Subcutaneous preadipocyte (primary cell): Measurements from ENCODE around the gene POLD4. TPM values are rescaled to one million over a fixed set of nuclear protein-coding genes. Genes with fewer than 3 reads are reported as not detected.

ENCODE experiments used
- small RNA-seq: library from RNA; depleted of rRNA; stranded (forward); fragments of <200 nt; gene quantifications from one replicate; pipeline ENCODE3, GENCODE V24; 2012
- total RNA-seq: library from RNA; depleted of rRNA; stranded (reverse); fragments of >200 nt; gene quantifications from 2 replicates; pipeline ENCODE4 v1.2.3, GENCODE V29; 2012

POLD4 gene
- 32.5 and 39.7 TPM in 2 replicates for total RNA-seq

GRCh38 chr11:67353317-67354074 is at the start of gene POLD4:
Gene POLD4 (minus strand): TSS chr11:67353546. CDS start chr11:67353399, 147 bp downstream.

GRCh38 chr11:67401495-67402191 is 48.3 kb upstream of the POLD4 start, which contains the start of gene PPP1CA:
Gene PPP1CA (minus strand): TSS chr11:67401858. CDS start chr11:67401782, 76 bp downstream.

GRCh38 chr11:67391304-67392182 is 38.2 kb upstream of the POLD4 start, which contains the start of gene RAD9A:
Gene RAD9A (plus strand): TSS chr11:67391986. CDS start chr11:67392045, 59 bp downstream.

GRCh38 chr11:67372993-67373647 is 19.8 kb upstream of the POLD4 start, which contains the start of gene CLCF1:
Gene CLCF1 (minus strand): TSS chr11:67373598. CDS start chr11:67373539, 59 bp downstream.

GRCh38 chr11:67303132-67303834 is 50.1 kb downstream of the POLD4 start, which contains the start of gene SSH3:
Gene SSH3 (plus strand): TSS chr11:67303530. CDS start chr11:67303626, 96 bp downstream.

Small RNA genes within 50 kb of the gene (small RNA-seq; reads per million reads assigned to genes)
- gene RN7SKP239 (not detected), gene RNU6-1238P (not detected)

Other genes starting within 250 kb of the POLD4 start
- 35.6 and 47.9 TPM in 2 replicates for gene KDM2A, start 234.3 kb downstream of the POLD4 start, total RNA-seq
- gene GRK2, start 87.1 kb downstream of the POLD4 start, total RNA-seq, result 23.9 and 32.3 TPM in 2 replicates
- 30.9 and 39.7 TPM in 2 replicates for gene ANKRD13D, start 64.2 kb downstream of the POLD4 start, total RNA-seq
- 10.3 and 11.3 TPM in 2 replicates for gene SSH3, start 50.0 kb downstream of the POLD4 start, total RNA-seq
- gene CLCF1, start 20.1 kb upstream of the POLD4 start, total RNA-seq, result 3.3 and 4.4 TPM in 2 replicates
- gene RAD9A, start 38.4 kb upstream of the POLD4 start, total RNA-seq, result 5.9 and 7.6 TPM in 2 replicates
- 169 and 226 TPM in 2 replicates for gene PPP1CA, start 48.3 kb upstream of the POLD4 start, total RNA-seq
- not detected in 2 replicates for gene TBC1D10C, start 50.5 kb upstream of the POLD4 start, total RNA-seq
- under 0.01 TPM in 2 replicates for gene CARNS1, start 62.1 kb upstream of the POLD4 start, total RNA-seq
- 42.3 and 50.2 TPM in 2 replicates for gene RPS6KB2, start 74.9 kb upstream of the POLD4 start, total RNA-seq
- gene PTPRCAP, start 84.1 kb upstream of the POLD4 start, total RNA-seq, result 0.78 and 1.1 TPM in 2 replicates
- 90.9 and 94.4 TPM in 2 replicates for gene CORO1B, start 89.9 kb upstream of the POLD4 start, total RNA-seq
- under 0.01 TPM in 1 of 2 replicates, not detected in the other for gene GPR152, start 99.2 kb upstream of the POLD4 start, total RNA-seq
- not detected in 2 replicates for gene CABP4, start 101.8 kb upstream of the POLD4 start, total RNA-seq
- 9.4 and 10.3 TPM in 2 replicates for gene TMEM134, start 115.7 kb upstream of the POLD4 start, total RNA-seq
- gene AIP, start 129.5 kb upstream of the POLD4 start, total RNA-seq, result 44.8 and 69.1 TPM in 2 replicates
- gene PITPNM1, start 151.8 kb upstream of the POLD4 start, total RNA-seq, result 15.1 and 24.6 TPM in 2 replicates
- 12.5 and 16.4 TPM in 2 replicates for gene CDK2AP2, start 154.6 kb upstream of the POLD4 start, total RNA-seq
- gene CABP2, start 169.9 kb upstream of the POLD4 start, total RNA-seq, result not detected in 2 replicates
- gene GSTP1, start 230.3 kb upstream of the POLD4 start, total RNA-seq, result 477 and 854 TPM in 2 replicates